Neural crest cell (in vitro differentiated cells): Measurements from ENCODE around the gene SHF. TPM values are rescaled to one million over a fixed set of nuclear protein-coding genes. Genes with fewer than 3 reads are reported as not detected.

Experiments used
- DNase-seq: peaks from one replicate; pipeline ENCODE4 v3.0.0; 2021; ENCODE audit warnings: low read depth, mixed read lengths, low spot score
- H3K27ac Mint-ChIP-seq: one replicate; pipeline ENCODE4 v1.8.0; 2021; ENCODE audit warnings: mild to moderate bottlenecking, mixed read lengths; ENCODE audit not compliant: unreplicated experiment
- H3K27me3 Mint-ChIP-seq: 2 replicates; pipeline ENCODE4 v1.8.0; 2021; ENCODE audit warnings: low read depth, mild to moderate bottlenecking, mixed read lengths
- H3K36me3 Mint-ChIP-seq: 2 replicates; pipeline ENCODE4 v1.8.0; 2021; ENCODE audit warnings: low read depth, mild to moderate bottlenecking, mixed read lengths
- H3K4me1 Mint-ChIP-seq: 2 replicates; pipeline ENCODE4 v1.8.0; 2021; ENCODE audit warnings: mixed read lengths
- H3K4me3 Mint-ChIP-seq: one replicate; pipeline ENCODE4 v1.8.0; 2021; ENCODE audit warnings: mild to moderate bottlenecking, mixed read lengths
- H3K9me3 Mint-ChIP-seq: 2 replicates; pipeline ENCODE4 v1.8.0; 2021; ENCODE audit warnings: mixed read lengths
- total RNA-seq: library from RNA; stranded (reverse); gene quantifications from 2 replicates; pipeline ENCODE4 v1.2.1, GENCODE V29; 2021
- TF ChIP-seq, protein P1 (sequence below): fragments of 200-600 bp; sonication (generic); conservative IDR thresholded peaks from 2 replicates; pipeline ENCODE4 v1.5.0; 2021; ENCODE audit warnings: antibody characterized with exemption, mild to moderate bottlenecking

SHF gene
- total RNA-seq, 1 donor from 2014 or later: 55.0 TPM

DNA sequence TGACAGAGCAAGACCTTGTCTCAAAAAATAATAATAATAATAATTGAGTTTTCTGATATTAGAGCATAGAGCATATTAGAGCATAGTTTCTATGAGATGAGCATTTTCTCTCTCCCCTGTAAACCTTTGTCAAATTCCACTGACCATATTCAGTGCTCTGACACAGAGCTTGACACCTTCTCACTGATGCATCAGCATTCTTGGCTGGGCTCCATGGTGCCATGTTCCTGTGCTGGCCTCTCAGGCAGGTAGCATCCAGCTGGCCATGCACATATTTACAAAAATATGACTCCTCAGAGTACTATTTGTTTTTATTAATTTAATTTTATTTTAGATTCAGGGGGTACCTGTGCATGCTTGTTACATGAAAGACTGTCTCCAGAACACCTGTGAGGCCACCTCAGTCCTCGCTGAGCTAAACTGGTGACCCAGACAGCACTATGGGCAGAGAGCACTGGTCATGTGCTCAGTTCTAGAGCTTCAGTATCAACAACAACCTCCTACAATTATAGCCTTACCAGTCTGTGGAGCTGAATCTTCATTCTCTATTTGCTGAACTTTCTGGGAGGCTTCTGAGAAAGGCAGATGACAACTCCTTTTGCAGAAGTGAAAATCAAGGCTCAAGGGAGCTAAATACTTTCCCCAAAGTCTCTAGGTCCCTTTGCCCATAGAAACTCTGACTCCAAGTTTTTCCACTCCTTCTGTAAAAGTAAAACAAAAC lies 42.6 kb upstream of the SHF start:
- Mint-ChIP-seq H3K36me3 (peaks cover 2% of the 10 kb centered on the region), H3K4me3 (no peak overlapping the region), H3K27ac (no peak overlapping the region), H3K9me3 (peaks cover 2% of the 10 kb centered on the region), H3K27me3 (peaks cover 13% of the 10 kb centered on the region), H3K4me1 (no peaks in the 10 kb centered on the region)
- no peak for DNase-seq
- TF ChIP-seq, protein P1, sequence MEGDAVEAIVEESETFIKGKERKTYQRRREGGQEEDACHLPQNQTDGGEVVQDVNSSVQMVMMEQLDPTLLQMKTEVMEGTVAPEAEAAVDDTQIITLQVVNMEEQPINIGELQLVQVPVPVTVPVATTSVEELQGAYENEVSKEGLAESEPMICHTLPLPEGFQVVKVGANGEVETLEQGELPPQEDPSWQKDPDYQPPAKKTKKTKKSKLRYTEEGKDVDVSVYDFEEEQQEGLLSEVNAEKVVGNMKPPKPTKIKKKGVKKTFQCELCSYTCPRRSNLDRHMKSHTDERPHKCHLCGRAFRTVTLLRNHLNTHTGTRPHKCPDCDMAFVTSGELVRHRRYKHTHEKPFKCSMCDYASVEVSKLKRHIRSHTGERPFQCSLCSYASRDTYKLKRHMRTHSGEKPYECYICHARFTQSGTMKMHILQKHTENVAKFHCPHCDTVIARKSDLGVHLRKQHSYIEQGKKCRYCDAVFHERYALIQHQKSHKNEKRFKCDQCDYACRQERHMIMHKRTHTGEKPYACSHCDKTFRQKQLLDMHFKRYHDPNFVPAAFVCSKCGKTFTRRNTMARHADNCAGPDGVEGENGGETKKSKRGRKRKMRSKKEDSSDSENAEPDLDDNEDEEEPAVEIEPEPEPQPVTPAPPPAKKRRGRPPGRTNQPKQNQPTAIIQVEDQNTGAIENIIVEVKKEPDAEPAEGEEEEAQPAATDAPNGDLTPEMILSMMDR: no peak

DNA sequence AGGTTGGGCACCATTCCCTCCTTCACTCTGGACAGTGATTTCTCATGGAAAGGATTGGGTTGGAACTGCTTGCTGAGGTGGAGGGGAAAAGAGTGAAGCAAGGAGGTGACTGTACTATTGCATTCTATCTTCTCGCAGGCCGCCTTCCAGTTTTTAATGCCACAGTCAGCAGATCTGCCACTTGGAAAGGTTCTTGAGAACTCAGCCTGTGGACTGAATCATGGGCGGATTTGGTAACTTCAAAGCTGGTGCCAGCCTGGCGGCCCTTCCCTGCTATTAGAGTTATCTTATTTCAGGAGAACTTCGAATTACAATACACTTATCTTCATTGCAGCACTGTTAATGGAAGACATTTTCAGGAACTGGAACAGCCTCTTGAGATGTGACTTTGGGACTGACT lies 41.2 kb upstream of the SHF start:
- Mint-ChIP-seq H3K4me3 (no peak overlapping the region), H3K9me3 (no peaks in the 10 kb centered on the region)
- no peak for DNase-seq

DNA sequence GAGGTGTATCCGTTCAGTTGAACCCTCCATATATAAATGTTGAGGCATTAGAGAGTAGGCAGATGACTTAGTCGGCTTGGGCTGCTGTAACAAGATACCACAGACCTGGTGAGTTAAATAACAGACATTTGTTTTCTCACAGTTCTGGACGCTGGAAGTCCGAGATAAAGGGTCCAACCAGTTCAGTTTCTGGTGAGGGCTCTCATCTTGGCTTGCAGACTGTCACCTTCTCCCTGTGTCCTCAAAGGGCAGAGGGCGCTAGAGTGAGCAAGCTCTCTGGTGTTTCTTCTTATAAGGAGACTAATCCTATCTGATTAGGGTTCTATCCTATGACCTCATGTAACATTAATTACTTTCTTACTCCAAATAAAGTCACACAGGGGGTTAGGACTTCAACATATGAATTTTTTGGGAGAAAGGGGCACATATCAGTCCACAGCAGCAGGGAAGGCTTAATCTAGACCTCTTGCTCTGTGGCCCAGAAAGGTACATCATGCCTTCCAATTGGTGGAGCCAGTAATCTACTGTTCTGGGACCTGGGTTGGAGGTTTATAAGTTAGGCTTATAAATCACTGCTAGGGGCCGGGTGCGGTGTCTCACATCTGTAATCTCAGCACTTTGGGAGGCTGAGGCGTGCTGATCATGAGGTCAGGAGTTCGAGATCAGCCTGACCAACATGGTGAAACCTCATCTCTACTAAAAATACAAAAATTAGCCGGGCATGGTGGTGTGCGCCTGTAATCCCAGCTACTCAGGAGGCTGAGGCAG lies 37.9 kb upstream of the SHF start:
- DNase-seq: no peak
- H3K27ac Mint-ChIP-seq: no peak overlapping the region
- TF ChIP-seq, protein P1: no peak
- H3K36me3 Mint-ChIP-seq: no peaks in the 10 kb centered on the region
- no peaks in the 10 kb centered on the region for H3K9me3 Mint-ChIP-seq
- H3K27me3 Mint-ChIP-seq: peaks cover 28% of the 10 kb centered on the region
- no peaks in the 10 kb centered on the region for H3K4me1 Mint-ChIP-seq
- no peak overlapping the region for H3K4me3 Mint-ChIP-seq

More for the DNA sequence above, 41.2 kb upstream of the SHF start:
- TF ChIP-seq, protein P1: no peak
- Mint-ChIP-seq H3K4me1 (no peaks in the 10 kb centered on the region), H3K27ac (no peak overlapping the region), H3K36me3 (no peaks in the 10 kb centered on the region), H3K27me3 (peaks cover 13% of the 10 kb centered on the region)

DNA sequence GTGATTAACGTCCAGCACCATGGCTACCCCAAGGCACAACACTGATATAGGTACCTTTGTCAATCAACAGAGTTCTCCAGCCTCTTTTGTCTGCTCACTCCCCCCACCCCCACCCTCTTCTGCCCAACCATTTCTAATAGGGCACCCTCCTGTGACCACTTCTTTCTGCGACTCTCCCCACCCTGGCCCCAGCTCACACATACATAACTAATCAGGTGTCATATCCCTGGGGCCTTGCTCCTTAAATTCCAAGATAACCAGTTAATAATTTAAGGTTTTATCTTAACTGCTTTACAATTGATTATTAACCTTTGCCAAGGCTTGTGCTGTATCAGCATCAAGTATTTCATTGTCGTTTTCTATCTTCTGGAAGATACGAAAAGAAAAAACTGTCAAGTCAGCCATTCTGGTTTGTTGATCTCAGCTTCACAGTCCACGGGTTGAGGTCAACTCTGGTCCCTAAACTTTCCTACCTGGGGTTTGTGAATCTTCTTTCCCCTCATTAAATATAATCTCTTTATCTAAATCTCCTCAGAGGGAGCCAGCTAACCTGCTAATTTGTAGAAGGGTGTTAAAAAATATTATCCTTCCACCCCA lies 37.0 kb upstream of the SHF start:
- Mint-ChIP-seq H3K27ac (no peak overlapping the region), H3K4me1 (no peaks in the 10 kb centered on the region), H3K36me3 (no peaks in the 10 kb centered on the region), H3K9me3 (no peaks in the 10 kb centered on the region), H3K27me3 (peaks cover 35% of the 10 kb centered on the region), H3K4me3 (no peak overlapping the region)
- no peak for DNase-seq
- TF ChIP-seq, protein P1: no peak

DNA sequence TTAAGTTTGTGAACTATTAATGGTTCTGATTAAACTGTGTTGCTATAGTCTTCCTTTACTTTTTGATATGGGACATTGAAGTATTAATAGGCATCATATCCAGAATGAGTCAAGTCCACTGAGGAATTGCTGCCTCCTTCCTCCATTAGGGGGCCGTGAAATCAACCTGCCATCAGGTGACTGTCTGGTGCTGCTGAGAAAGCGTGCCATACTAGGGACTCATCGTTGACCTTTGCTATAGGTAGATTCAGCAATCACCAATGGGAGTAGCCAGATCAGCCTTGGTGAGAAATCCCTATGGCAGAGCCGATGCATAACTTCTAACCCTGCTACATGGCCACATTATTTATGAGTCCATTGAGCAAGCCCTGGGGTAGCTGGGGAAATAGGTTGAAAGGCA lies 34.2 kb upstream of the SHF start:
- DNase-seq: no peak
- no peaks in the 10 kb centered on the region for H3K36me3 Mint-ChIP-seq
- H3K9me3 Mint-ChIP-seq: no peaks in the 10 kb centered on the region
- H3K27ac Mint-ChIP-seq: no peak overlapping the region
- no peaks in the 10 kb centered on the region for H3K4me1 Mint-ChIP-seq
- no peak overlapping the region for H3K4me3 Mint-ChIP-seq
- TF ChIP-seq, protein P1: no peak
- H3K27me3 Mint-ChIP-seq: peaks cover 29% of the 10 kb centered on the region
